Measurements from ENCODE around the gene NCAPD2. TPM values are rescaled to one million over a fixed set of nuclear protein-coding genes. Genes with fewer than 3 reads are reported as not detected.
A peak's percentile ranks its signal among the peaks of the same experiment; 100 is the strongest.

Gene NCAPD2
- total and polyA plus RNA-seq, 2 donors (not counting 1 experiment from before 2014, with no cell fraction given): 19.9 to 42.1 TPM

DNA sequence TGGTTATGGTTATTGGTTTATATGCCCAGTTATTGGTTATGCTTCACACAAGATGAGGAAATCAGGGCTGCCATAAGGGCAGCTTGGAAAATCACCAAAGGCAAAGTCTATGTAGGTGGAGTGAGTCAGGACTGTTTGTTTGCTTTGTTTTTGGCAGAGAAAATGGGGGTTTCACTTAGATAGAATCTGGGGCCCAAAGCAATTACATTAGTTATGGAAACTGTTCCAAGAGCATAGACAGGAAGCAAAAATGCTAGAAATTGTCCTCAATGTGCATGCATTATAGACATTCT lies 25.7 kb upstream of the NCAPD2 start:
- peaks cover 4 to 31% of the 10 kb centered on the region in 2 experiments for H3K36me3 ChIP-seq (replicated peaks in 1 of 2; ENCODE audit: control extremely low read depth in 1 of 2, control insufficient read depth in 1 of 2, extremely low read depth in 1 of 2, insufficient read depth in 2 of 2, low read length in 1 of 2)
- H3K27me3 ChIP-seq (replicated peaks in 1 of 4; ENCODE audit: control extremely low read depth in 1 of 4, control insufficient read depth in 3 of 4, insufficient read depth in 4 of 4, low read length in 3 of 4): no peaks in the 10 kb centered on the region
- intact Hi-C loops (cut with micrococcal nuclease): loop anchor here (10.0 kb wide), 1 partner anchor 133 kb away; no protein-coding TSS in a partner anchor
- H3K27me3 Mint-ChIP-seq: no peaks in the 10 kb centered on the region
- peaks cover 19% of the 10 kb centered on the region for H4K20me1 ChIP-seq (ENCODE audit: control insufficient read depth, insufficient read depth, low read length, poor library complexity, severe bottlenecking)
- no peak overlapping the region for H3K27ac ChIP-seq (ENCODE audit: low read length in 2 of 2)
- H3K4me1 Mint-ChIP-seq: peaks cover 67% of the 10 kb centered on the region
- ChIA-PET POLR2A (interaction anchor here (3.6 kb wide), 1 partner anchor 44 kb away, joined by 24 read pairs; no protein-coding TSS in a partner anchor), CTCF (interaction anchor here (0.7 to 6.0 kb wide), 5 partner anchors 17 to 70 kb away, joined by 3 to 67 read pairs (median 6); partner anchors contain the start of genes MRPL51 and TAPBPL)
- H3K4me3 ChIP-seq (ENCODE audit: control extremely low read depth in 1 of 5, extremely low read depth in 1 of 5, insufficient read depth in 1 of 5, low read depth in 2 of 5, low read length in 4 of 5): no peak overlapping the region
- H3K9ac ChIP-seq (ENCODE audit: low read length): no peak overlapping the region
- TF ChIP-seq EZH2 (IDR thresholded peaks at IDR 0.05; ENCODE audit: borderline replicate concordance, insufficient read depth, low read depth, low read length, poor library complexity, severe bottlenecking): no peak
- TF ChIP-seq CTCF (IDR thresholded peaks at IDR 0.05): no peak
- ATAC-seq (ENCODE audit: low read depth): no peak
- H3K9me3 Mint-ChIP-seq (ENCODE audit: insufficient read depth): no peaks in the 10 kb centered on the region
- H3K9me3 ChIP-seq (ENCODE audit: control extremely low read depth in 1 of 3, control insufficient read depth in 2 of 3, insufficient read depth in 1 of 3, low read length in 2 of 3): no peaks in the 10 kb centered on the region
- H3K4me2 ChIP-seq (replicated peaks; ENCODE audit: low read depth, low read length, poor library complexity, severe bottlenecking): peak overlapping the region; percentile 89
- peak overlapping the region; percentile 12 for H3K27ac Mint-ChIP-seq
- no peak overlapping the region for H2AFZ ChIP-seq (ENCODE audit: insufficient read depth, low read depth, low read length, poor library complexity, severe bottlenecking)
- H3K79me2 ChIP-seq (ENCODE audit: control insufficient read depth, insufficient read depth, low read length): peaks cover 52% of the 10 kb centered on the region
- peak overlapping the region; percentile 90 for H3K4me3 Mint-ChIP-seq
- peaks cover 39 to 67% of the 10 kb centered on the region in 2 donors for H3K4me1 ChIP-seq (ENCODE audit: control insufficient read depth in 2 of 2, insufficient read depth in 2 of 2, low read length in 2 of 2)
- DNase-seq: no peak

DNA sequence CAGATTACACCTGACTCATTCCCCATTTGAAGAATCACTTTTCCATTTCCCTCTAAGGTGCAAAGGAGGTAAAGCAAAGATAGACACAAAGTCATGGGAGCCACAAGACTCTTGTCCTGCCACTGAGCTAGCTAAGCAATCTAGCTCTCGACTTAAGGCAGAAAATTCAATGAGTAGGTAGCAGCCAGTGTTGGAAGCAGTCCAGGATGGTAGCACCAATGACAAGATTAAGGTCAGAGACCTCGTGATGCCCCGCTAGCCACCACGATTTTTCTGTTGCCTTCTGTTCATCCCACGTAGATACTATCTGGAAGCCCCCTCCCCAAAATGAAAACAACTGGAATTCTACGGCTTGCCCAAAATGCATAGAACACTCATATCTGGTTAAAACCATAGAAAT lies 24.8 kb upstream of the NCAPD2 start:
- Histone ChIP-seq H3K27me3 (replicated peaks in 1 of 4; ENCODE audit: control extremely low read depth in 1 of 4, control insufficient read depth in 3 of 4, insufficient read depth in 4 of 4, low read length in 3 of 4) (no peaks in the 10 kb centered on the region), H3K36me3 (replicated peaks in 1 of 2; ENCODE audit: control extremely low read depth in 1 of 2, control insufficient read depth in 1 of 2, extremely low read depth in 1 of 2, insufficient read depth in 2 of 2, low read length in 1 of 2) (peaks cover 1 to 22% of the 10 kb centered on the region in 2 experiments), H3K27ac (ENCODE audit: low read length in 2 of 2) (no peak overlapping the region), H3K4me2 (replicated peaks; ENCODE audit: low read depth, low read length, poor library complexity, severe bottlenecking) (peak overlapping the region; percentile 89), H4K20me1 (ENCODE audit: control insufficient read depth, insufficient read depth, low read length, poor library complexity, severe bottlenecking) (peaks cover 19% of the 10 kb centered on the region), H3K4me3 (ENCODE audit: control extremely low read depth in 1 of 5, extremely low read depth in 1 of 5, insufficient read depth in 1 of 5, low read depth in 2 of 5, low read length in 4 of 5) (peak overlapping the region in 4 of 5 experiments; percentile 54 to 82 (median 76)), H3K9ac (ENCODE audit: low read length) (peak overlapping the region; percentile 82), H3K9me3 (ENCODE audit: control extremely low read depth in 1 of 3, control insufficient read depth in 2 of 3, insufficient read depth in 1 of 3, low read length in 2 of 3) (no peaks in the 10 kb centered on the region), H2AFZ (ENCODE audit: insufficient read depth, low read depth, low read length, poor library complexity, severe bottlenecking) (no peak overlapping the region), H3K79me2 (ENCODE audit: control insufficient read depth, insufficient read depth, low read length) (peaks cover 44% of the 10 kb centered on the region), H3K4me1 (ENCODE audit: control insufficient read depth in 2 of 2, insufficient read depth in 2 of 2, low read length in 2 of 2) (peaks cover 30 to 58% of the 10 kb centered on the region in 2 donors)
- no peak for TF ChIP-seq CTCF (IDR thresholded peaks at IDR 0.05)
- TF ChIP-seq EZH2 (IDR thresholded peaks at IDR 0.05; ENCODE audit: borderline replicate concordance, insufficient read depth, low read depth, low read length, poor library complexity, severe bottlenecking): no peak
- no peaks in the 10 kb centered on the region for H3K9me3 Mint-ChIP-seq (ENCODE audit: insufficient read depth)
- 82% methylated on average over 3 of the region's 6 CpGs for WGBS (ENCODE audit: insufficient coverage)
- ATAC-seq (ENCODE audit: low read depth) (no peak), DNase-seq (no peak)
- H3K27ac Mint-ChIP-seq: peak overlapping the region; percentile 97
- no peaks in the 10 kb centered on the region for H3K27me3 Mint-ChIP-seq
- ChIA-PET POLR2A (interaction anchor here (2.4 to 3.6 kb wide), 4 partner anchors 8 to 45 kb away, joined by 24 to 32 read pairs (median 27); partner anchors contain the start of gene CD27), CTCF (interaction anchor here (1.2 to 6.0 kb wide), 4 partner anchors 24 to 69 kb away, joined by 4 to 67 read pairs (median 6); partner anchors contain the start of gene MRPL51)
- peak overlapping the region; percentile 90 for H3K4me3 Mint-ChIP-seq
- peaks cover 60% of the 10 kb centered on the region for H3K4me1 Mint-ChIP-seq
- intact Hi-C loops (cut with micrococcal nuclease): loop anchor here (10.0 kb wide), 1 partner anchor 134 kb away; no protein-coding TSS in a partner anchor

Data from B cell (primary cell).